Measurements from ENCODE around the gene NFILZ.

NFILZ gene

DNA sequence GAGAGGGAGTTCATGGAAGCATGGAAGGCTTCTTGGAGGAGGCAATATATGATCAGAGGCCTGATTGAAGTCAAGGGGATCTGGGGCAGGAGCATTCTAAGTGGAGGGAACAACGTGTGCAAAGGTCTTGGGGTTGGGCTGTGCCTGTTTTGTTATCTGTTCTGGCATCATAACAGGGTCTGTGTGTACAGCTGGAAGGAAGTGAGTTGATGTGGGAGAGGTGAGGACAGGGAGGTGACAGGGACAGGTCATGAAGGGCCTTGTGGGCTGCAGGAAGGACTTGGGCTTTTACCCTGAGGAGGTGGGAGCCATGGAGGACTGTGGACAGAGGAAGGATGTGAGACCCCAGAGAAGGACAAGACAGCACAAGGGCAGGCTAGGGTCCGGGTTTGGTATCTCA is 1.2 kb upstream of the NFILZ start:
- H3K9ac ChIP-seq (ENCODE audit: low read length): no peak overlapping the region
- TF ChIP-seq, protein P1, sequence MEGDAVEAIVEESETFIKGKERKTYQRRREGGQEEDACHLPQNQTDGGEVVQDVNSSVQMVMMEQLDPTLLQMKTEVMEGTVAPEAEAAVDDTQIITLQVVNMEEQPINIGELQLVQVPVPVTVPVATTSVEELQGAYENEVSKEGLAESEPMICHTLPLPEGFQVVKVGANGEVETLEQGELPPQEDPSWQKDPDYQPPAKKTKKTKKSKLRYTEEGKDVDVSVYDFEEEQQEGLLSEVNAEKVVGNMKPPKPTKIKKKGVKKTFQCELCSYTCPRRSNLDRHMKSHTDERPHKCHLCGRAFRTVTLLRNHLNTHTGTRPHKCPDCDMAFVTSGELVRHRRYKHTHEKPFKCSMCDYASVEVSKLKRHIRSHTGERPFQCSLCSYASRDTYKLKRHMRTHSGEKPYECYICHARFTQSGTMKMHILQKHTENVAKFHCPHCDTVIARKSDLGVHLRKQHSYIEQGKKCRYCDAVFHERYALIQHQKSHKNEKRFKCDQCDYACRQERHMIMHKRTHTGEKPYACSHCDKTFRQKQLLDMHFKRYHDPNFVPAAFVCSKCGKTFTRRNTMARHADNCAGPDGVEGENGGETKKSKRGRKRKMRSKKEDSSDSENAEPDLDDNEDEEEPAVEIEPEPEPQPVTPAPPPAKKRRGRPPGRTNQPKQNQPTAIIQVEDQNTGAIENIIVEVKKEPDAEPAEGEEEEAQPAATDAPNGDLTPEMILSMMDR (IDR thresholded peaks at IDR 0.05; ENCODE audit: insufficient read depth, low read length, poor library complexity, severe bottlenecking): no peak
- no peak for TF ChIP-seq EZH2phosphoT487 (conservative IDR thresholded peaks at IDR 0.05; ENCODE audit: low read length)
- no peaks in the 10 kb centered on the region for H4K20me1 ChIP-seq (ENCODE audit: low read depth, low read length)
- no peak overlapping the region for H3K27ac ChIP-seq (ENCODE audit: low read depth, low read length)
- no peaks in the 10 kb centered on the region for H3K27me3 ChIP-seq (ENCODE audit: low read length)
- no peaks in the 10 kb centered on the region for H3F3A ChIP-seq (ENCODE audit: insufficient read depth)
- H3K79me2 ChIP-seq (ENCODE audit: insufficient read depth, low read length): no peaks in the 10 kb centered on the region
- no peaks in the 10 kb centered on the region for H3K9me3 ChIP-seq (ENCODE audit: insufficient read depth, low read length)
- no peaks in the 10 kb centered on the region for H3K9me2 ChIP-seq (replicated peaks; ENCODE audit: insufficient read depth, low read length)
- H2AFZ ChIP-seq (ENCODE audit: low read depth, low read length, severe bottlenecking): no peak overlapping the region
- H3K4me3 ChIP-seq (ENCODE audit: insufficient read depth, low read length, poor library complexity, severe bottlenecking): no peak overlapping the region
- H3K4me2 ChIP-seq (ENCODE audit: low read depth, low read length, poor library complexity, severe bottlenecking): no peak overlapping the region
- no peaks in the 10 kb centered on the region for H3K36me3 ChIP-seq (ENCODE audit: low read length)

DNA sequence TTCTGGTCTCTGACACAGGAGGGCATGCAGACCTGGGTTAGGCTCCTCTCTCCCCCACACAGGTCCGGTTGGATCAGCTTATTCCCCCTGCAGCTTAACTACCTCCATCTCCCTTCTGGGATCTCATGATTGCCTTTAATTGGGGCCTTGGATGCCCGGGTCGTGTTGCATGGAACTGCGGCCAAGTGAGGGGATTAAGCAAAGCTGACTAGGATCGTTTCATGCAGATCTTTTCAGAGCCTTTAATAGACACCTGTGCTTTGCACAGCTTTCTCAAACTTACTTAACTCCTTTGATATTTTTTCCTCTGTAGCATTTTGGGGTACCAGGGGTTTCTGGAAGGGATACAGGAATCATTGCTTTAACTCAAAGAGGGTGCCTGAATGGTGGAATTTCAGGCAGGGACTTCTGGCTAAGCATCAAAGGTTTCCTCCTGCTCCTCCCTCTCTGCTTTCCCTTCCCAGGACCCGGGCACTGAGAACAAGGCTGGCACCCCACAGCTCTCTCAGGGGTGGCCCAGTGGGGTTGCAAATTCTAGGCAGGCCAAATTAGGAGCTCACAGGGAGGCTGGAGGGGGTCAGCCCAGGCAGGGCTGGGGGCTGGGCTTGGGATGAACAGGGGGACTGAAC is 477 bp downstream of the NFILZ start:
- Histone ChIP-seq H3K27me3 (ENCODE audit: low read length) (no peaks in the 10 kb centered on the region), H3K4me2 (ENCODE audit: low read depth, low read length, poor library complexity, severe bottlenecking) (no peak overlapping the region), H3K9me3 (ENCODE audit: insufficient read depth, low read length) (no peaks in the 10 kb centered on the region), H3K27ac (ENCODE audit: low read depth, low read length) (no peak overlapping the region), H3F3A (ENCODE audit: insufficient read depth) (no peaks in the 10 kb centered on the region), H3K79me2 (ENCODE audit: insufficient read depth, low read length) (no peaks in the 10 kb centered on the region), H4K20me1 (ENCODE audit: low read depth, low read length) (no peaks in the 10 kb centered on the region), H2AFZ (ENCODE audit: low read depth, low read length, severe bottlenecking) (no peak overlapping the region), H3K9ac (ENCODE audit: low read length) (no peak overlapping the region), H3K9me2 (replicated peaks; ENCODE audit: insufficient read depth, low read length) (no peaks in the 10 kb centered on the region), H3K36me3 (ENCODE audit: low read length) (no peaks in the 10 kb centered on the region), H3K4me3 (ENCODE audit: insufficient read depth, low read length, poor library complexity, severe bottlenecking) (no peak overlapping the region)
- TF ChIP-seq, protein P1 (IDR thresholded peaks at IDR 0.05; ENCODE audit: insufficient read depth, low read length, poor library complexity, severe bottlenecking): no peak
- TF ChIP-seq EZH2phosphoT487 (conservative IDR thresholded peaks at IDR 0.05; ENCODE audit: low read length): no peak

DNA sequence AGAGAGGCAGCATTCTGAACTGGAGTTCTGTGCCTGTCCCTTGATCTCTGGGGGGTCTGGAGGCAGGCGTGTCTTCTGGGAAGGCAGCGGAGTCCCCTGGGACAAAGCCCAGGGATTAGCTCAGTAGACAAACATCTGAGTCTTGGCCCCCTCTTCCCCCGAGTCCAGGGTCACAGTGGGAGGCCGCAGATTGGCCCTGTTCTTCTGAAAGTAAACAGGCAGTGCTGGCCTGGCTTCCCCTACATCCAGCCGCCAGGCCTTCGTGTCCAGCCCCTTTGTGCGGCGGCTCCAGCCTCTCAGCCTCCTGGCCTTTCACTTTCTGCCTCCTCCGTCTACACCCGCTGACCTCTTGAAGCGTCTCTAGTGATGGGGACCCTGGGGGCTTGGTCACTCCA is 989 bp downstream of the NFILZ start:
- no peak overlapping the region for H3K4me3 ChIP-seq (ENCODE audit: insufficient read depth, low read length, poor library complexity, severe bottlenecking)
- H3K79me2 ChIP-seq (ENCODE audit: insufficient read depth, low read length): no peaks in the 10 kb centered on the region
- no peaks in the 10 kb centered on the region for H3K27me3 ChIP-seq (ENCODE audit: low read length)
- H3K9ac ChIP-seq (ENCODE audit: low read length): no peak overlapping the region
- H3K27ac ChIP-seq (ENCODE audit: low read depth, low read length): no peak overlapping the region
- H4K20me1 ChIP-seq (ENCODE audit: low read depth, low read length): no peaks in the 10 kb centered on the region
- no peaks in the 10 kb centered on the region for H3K9me2 ChIP-seq (replicated peaks; ENCODE audit: insufficient read depth, low read length)
- H3K9me3 ChIP-seq (ENCODE audit: insufficient read depth, low read length): no peaks in the 10 kb centered on the region
- no peak for TF ChIP-seq EZH2phosphoT487 (conservative IDR thresholded peaks at IDR 0.05; ENCODE audit: low read length)
- TF ChIP-seq, protein P1 (IDR thresholded peaks at IDR 0.05; ENCODE audit: insufficient read depth, low read length, poor library complexity, severe bottlenecking): no peak
- no peak overlapping the region for H2AFZ ChIP-seq (ENCODE audit: low read depth, low read length, severe bottlenecking)
- H3K36me3 ChIP-seq (ENCODE audit: low read length): no peaks in the 10 kb centered on the region
- no peak overlapping the region for H3K4me2 ChIP-seq (ENCODE audit: low read depth, low read length, poor library complexity, severe bottlenecking)
- H3F3A ChIP-seq (ENCODE audit: insufficient read depth): no peaks in the 10 kb centered on the region

Data from SU-DHL-6 (cell line).